HG03558 (cell line): ENCODE data around the gene MGLL.
"Not testable (repeated sequence)": the region's sequence is repeated elsewhere in the genome, so short reads cannot be mapped to it uniquely, and the experiment has no call there.

Experiments used
- ATAC-seq: cut with Tn5 transposase; IDR thresholded peaks from one replicate; pipeline ENCODE4 v1.9.1; 2021; ENCODE audit warnings: moderate number of reproducible peaks; ENCODE audit not compliant: unreplicated experiment; ENCODE audit errors: extremely low read depth

MGLL gene

GRCh38 chr3:127682175-127682554 lies 140.2 kb downstream of the MGLL start:
- not testable (repeated sequence) for ATAC-seq

DNA sequence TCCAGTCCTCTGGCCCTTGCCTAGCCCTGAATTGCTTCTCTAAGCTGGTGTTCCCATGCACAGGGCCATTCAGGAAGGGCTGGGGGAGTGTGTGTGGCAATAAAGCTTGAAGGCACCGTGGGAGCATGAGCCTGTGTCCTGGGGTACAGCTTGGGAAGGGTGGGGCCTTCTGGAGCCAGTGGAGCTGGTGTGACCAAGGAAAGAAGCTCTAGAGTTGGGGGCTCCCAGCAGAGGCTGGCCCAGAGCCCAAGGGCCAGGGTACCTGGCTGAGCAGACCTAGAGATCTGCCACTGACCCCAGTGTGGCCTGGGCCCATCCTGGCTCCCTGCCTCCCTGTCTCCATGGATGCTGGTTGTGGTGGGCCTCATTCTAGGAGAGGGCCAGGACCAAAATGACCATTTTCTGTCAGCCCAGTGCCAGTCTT lies 141.5 kb downstream of the MGLL start:
- no peak for ATAC-seq

- no peak for ATAC-seq
Observed at GRCh38 chr3:127680146-127680661, 142.1 kb downstream of the MGLL start.

DNA sequence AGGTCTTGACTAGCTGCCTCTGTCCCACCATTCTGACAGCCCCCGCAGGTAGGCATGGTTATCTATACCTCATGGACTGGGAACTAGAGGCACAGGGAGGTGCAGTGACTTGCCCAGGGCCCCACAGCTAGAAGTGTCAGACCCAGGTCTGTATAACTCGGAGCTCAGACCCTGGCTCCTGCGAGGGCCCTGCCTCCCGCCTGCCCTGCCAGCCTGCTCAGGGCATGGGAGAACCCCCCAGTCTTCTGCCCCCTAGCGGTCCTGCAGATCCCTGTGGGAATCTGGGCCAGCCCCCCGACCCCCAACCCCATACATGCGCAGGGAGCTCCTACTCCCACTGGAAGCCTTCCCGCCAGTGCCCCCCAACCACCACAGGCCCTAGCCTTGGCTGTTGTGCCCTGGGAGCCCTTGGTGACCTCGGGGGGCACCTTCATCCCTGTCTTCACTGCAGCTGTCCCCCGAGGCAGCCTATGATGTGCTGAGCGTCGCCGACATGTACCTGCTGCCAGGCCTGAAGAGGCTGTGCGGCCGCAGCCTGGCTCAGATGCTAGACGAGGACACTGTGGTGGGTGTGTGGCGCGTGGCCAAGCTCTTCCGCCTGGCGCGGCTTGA lies 142.7 kb downstream of the MGLL start:
- no peak for ATAC-seq

- ATAC-seq, result no peak
Observed at GRCh38 chr3:127678611-127679533, 143.4 kb downstream of the MGLL start.

GRCh38 chr3:127678315-127678599 lies 144.1 kb downstream of the MGLL start:
- no peak for ATAC-seq

DNA sequence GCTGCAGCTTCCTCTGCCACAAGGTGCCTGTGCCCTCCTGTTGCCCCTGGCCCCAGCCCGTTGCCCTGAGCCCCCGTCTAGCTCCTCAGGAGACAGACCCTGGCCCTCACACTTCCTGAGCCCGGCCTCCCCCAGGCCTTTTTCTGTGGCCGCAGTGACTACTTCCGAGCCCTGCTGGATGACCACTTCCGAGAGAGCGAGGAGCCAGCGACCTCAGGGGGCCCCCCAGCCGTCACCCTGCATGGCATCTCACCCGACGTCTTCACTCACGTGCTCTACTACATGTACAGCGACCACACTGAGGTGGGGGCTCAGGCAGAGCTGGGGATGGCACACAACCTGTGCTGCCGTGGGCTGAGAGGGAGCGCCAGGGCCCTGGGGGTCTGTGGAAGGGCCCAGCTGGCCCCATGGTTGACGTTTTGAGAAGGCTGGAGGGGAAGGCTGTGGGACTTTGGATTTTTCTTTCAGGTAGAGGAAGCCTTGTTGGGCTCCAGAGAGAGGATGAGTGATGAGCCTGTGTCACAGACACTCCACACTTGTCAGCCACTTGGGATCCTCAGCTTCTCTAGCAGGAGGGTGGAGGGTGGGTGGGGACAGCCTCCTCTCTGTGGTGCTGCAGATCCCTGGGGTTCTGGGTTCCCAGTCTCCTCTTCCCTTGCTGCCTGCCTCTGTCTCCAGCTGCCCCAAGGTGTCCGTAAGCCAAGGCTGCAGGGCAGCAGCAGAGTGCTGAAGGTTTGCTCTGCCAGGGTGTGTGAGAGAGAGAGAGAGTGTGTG lies 144.6 kb downstream of the MGLL start:
- ATAC-seq, result no peak

GRCh38 chr3:127676921-127677351 lies 145.4 kb downstream of the MGLL start:
- ATAC-seq, result no peak

GRCh38 chr3:127676456-127676855 lies 145.9 kb downstream of the MGLL start:
- no peak for ATAC-seq

- ATAC-seq, result no peak
Observed at GRCh38 chr3:127675651-127676391, 146.5 kb downstream of the MGLL start.

GRCh38 chr3:127674790-127675189 lies 147.5 kb downstream of the MGLL start:
- ATAC-seq, result no peak

DNA sequence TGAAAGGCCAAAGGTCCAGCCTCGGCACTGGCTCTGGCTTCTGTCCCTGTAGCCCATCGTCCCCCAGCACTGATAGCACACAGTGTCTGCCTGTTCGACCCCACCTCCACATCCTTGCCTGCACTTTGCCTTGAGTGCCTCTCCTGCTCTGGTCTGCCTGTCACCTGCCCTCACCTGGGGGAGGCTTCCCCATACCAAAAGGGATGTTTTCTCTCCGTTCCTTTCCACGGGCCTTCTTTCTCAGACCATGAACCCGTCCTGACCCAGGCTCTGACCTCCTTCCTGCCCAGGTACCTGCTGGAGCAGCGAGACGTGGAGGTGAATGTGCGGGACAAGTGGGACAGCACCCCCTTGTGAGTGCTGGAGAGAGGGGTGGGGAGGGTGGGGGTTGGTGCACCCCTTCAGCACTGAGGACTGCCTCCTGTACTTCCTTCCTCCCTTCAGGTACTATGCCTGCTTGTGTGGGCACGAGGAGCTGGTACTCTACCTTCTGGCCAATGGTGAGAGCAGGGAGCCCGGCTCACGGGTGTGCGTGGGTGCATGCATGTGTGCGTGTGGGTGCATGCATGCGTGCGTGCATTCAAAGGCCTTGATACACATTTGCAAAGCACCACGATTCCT lies 148.1 kb downstream of the MGLL start:
- ATAC-seq, result no peak

- no peak for ATAC-seq
Observed at GRCh38 chr3:127673191-127674100, 148.9 kb downstream of the MGLL start.

DNA sequence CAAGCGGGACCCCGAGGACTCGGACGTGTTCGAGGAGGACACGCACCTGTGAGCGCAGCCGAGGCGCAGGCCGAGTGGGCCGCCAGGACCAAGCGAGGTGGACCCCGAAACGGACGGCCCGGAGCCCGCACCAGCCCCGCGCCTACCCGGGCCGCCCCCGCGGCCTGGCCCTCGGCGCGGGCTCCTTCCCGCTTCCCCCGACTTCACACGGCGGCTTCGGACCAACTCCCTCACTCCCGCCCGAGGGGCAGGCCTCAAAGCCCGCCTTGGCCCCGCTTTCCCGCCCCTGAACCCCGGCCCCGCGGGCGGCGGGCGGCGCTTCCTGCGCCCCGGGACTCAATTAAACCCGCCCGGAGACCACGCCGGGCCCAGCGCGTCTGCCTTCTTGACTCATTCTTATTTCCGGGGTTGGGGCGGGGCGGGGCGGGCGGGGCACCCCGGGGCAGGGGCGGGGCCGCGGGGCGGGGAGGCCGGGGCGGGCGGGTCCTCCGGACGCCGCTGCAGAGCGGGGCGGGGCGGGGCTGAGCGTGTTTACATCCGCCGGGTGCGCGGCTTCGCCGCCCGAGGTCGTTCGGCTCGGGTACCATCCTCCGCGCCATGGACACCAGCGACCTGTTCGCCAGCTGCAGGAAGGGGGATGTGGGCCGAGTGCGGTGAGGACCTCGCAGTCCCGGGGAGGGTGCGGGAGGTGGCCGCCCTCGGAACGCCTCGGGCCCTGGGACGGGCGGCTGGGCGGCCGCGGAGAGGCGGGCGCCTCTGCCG lies 149.7 kb downstream of the MGLL start, which contains the start of gene ABTB1:
TSS of gene ABTB1 (plus strand) at position 524 of the 762 bp plus-strand sequence. CDS start at position 598, 74 bp downstream.
- no peak for ATAC-seq

DNA sequence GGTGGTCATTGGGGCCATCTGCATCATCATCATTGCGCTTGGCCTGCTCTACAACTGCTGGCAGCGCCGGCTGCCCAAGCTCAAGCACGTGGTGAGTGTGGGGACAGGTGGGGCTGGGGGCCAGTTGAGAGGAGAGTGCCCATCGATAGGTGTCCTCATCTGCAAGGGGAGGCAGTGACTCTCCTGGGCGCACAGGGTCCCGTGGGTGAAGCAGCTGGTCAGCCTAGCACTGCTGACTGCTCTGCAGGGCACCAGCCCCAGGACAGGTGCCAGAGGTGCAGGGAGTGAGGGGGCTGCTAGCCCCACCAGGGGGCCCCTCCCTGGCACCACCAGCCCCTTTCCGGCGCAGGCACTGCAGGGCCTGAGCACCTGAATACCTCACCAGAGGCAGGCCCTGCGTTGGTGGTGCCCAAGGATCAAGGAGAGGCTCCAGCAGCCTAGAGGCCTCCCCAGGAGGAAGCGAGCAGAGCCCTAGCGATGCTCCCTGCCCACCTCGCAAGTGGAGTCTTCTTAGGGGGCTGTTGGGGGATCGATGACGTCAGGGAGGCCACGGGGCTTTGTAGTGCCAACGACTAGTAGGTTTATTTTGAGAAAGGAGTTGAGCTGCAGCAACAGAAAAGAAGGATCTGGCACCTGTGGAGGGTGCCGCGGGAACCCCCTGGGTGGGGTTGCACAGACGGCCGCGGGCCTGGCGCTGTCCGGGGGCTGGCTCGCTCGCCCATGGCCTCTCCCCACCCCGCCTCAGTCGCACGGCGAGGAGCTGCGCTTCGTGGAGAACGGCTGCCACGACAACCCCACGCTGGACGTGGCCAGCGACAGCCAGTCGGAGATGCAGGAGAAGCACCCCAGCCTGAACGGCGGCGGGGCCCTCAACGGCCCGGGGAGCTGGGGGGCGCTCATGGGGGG lies 150.5 kb downstream of the MGLL start:
- no peak for ATAC-seq

DNA sequence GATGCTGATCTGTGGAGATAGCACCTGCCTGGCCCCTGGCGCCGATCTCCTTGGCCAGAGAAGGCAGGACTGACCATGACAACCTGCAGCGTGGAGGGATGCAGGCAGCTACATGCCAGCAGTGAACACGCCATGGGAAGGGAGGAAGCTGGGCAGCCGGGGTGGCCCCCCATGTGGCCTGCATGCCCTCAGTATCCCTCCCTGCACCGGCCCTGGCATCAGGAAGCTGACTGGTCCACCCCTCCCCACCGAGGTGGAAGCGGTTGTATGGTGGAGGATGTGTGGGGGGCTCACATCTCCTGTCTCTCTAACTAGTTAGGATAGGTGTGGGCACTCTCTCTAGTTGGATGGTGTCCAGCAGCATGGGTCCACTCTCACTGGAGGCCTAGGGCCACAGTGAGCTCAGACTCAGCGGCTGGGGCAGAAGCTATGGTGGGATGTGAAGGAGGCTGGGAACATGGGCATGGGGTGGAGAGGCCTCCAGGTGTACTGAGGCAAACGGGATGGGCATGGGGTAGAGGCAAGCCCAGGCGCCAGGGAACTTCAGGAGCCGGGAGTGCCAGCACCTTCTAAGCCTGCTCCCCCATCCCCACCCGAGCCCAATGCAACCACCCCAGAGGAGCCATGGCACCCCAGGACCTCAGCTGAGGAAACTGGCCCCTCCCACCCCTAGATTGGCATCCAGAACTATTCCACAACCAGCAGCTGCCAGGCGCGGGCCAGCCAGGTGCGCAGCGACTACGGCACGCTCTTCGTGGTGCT lies 151.4 kb downstream of the MGLL start:
- ATAC-seq, result no peak
